Peyer's patch (tissue), 4 donors: Measurements from ENCODE around the gene LCA5L.

ENCODE experiments used
- POLR2A ChIP-seq, 2 donors: fragments of 450-650 bp; IDR thresholded peaks; one replicate each; pipeline ENCODE4 v1.5.1; 2017; ENCODE audit warnings: antibody characterized with exemption in 2 of 2, mild to moderate bottlenecking in 2 of 2, moderate library complexity in 2 of 2
- TF ChIP-seq, protein P1 (sequence below), 6 experiments: fragments of 450-650 bp in 4 of 6; fragments of 200-600 bp in 2 of 6; sonication (generic) in 1 of 6; IDR thresholded peaks; one replicate each; pipeline ENCODE4 v1.5.1; 2017 to 2019; ENCODE audit warnings: antibody characterized with exemption in 6 of 6, mild to moderate bottlenecking in 3 of 6, moderate library complexity in 1 of 6

DNA sequence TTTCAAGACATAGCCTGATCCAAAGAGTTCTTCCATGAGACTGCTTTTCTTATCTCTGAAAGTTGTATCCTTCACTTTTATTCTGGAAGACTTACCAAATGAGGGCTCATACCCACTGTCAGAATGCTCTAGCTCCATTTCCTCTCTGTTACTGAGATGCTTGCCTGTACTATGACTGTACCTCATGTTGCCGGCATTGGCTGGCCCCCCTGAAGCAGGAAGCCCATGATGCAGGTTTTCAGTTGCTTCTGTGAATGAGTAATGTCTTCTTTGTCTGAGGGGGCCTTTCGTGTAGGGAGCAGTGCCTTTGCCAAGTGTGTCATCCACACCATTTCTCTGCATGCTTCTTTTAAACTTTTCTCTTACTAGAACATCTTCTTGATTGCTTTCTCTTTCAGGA, 39.5 kb downstream of the LCA5L start:
- TF ChIP-seq, protein P1, sequence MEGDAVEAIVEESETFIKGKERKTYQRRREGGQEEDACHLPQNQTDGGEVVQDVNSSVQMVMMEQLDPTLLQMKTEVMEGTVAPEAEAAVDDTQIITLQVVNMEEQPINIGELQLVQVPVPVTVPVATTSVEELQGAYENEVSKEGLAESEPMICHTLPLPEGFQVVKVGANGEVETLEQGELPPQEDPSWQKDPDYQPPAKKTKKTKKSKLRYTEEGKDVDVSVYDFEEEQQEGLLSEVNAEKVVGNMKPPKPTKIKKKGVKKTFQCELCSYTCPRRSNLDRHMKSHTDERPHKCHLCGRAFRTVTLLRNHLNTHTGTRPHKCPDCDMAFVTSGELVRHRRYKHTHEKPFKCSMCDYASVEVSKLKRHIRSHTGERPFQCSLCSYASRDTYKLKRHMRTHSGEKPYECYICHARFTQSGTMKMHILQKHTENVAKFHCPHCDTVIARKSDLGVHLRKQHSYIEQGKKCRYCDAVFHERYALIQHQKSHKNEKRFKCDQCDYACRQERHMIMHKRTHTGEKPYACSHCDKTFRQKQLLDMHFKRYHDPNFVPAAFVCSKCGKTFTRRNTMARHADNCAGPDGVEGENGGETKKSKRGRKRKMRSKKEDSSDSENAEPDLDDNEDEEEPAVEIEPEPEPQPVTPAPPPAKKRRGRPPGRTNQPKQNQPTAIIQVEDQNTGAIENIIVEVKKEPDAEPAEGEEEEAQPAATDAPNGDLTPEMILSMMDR (IDR thresholded peaks at IDR 0.05), result no peak
- TF ChIP-seq POLR2A (IDR thresholded peaks at IDR 0.05), result no peak
